Measurements from ENCODE around the gene GRIN2A.

DNA sequence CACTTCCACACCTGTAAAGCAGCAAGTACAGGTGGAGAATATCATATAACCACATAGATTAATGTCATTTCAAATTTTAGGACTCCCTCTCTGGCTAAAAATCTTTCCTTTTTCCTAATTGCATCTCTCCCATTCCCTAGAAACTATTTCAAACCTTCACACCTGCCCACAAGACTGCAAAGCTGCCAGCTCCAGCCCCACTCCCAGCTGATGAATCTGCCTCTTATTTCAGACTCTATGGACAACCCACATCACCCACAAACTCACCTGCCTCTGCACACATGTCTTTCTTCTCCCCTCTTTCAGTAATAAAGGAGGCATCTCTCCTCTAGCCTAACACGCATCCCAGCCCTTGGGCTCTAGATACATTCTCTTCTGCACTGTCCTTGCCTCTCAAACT, 315.1 kb downstream of the GRIN2A start:
- TF ChIP-seq POLR2AphosphoS5 (IDR thresholded peaks at IDR 0.05; ENCODE audit: borderline replicate concordance, low read depth, low read length), result no peak
- TF ChIP-seq EZH2 (IDR thresholded peaks at IDR 0.05), result no peak
- TF ChIP-seq FOXP2 (optimal IDR thresholded peaks at IDR 0.05; ENCODE audit: control extremely low read depth, extremely low read length, insufficient read depth), result no peak

Data from SK-N-MC (cell line).